ENCODE results near the gene ICAM3. TPM values are rescaled to one million over a fixed set of nuclear protein-coding genes. Genes with fewer than 3 reads are reported as not detected.

Gene ICAM3
- total RNA-seq, 1 experiment from 2014 or later = 28.3 TPM

DNA sequence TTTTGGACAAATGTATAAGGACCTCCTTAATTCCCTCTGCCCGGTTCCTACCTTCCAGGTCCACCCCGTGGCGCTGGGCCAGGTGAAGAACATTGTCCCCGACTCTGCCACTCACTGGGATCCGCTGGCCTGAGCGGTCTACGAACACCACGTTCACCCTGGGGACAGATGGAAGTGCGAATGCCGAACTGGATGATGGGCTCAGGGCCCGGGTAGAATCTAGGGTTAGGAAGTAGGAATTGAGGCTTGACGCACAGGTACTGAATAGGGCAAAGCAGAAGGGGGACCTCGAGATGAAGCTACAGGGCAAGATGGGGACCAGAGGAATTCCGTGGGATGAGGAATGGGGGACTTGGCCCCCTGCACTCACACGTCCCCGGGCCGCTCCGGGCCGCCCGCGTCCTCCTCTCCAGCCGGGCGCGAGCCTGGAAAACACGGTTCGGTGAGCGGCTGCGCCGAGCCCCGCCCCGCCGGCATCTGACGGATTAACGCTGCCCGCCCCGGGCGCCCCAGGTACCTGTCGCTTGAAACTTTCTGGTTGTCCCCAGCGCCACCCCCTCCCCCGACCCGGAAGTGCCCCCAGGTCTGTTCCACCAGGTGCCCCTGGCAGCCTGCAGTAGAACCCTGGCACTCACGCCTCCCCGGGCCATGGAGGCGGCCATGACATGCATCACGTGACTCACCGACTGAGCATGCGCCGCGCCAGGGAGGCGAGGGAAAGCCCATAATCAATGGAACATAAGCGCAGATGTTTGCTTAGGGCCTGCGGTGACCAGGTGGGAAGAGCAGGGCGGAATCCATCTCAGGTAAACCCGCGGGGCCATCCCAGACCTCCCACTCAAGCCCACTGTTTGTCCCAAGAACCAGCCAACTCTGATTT lies 23.8 kb downstream of the ICAM3 start, which contains the start of gene FDX2:
Gene FDX2 (minus strand): TSS at position 681 of the 880 bp plus-strand sequence. CDS start 19 bp downstream, at position 662.
- no CpG with 5 or more reads among the region's 55 CpGs for WGBS (ENCODE audit: extremely low coverage, insufficient read length, low lambda C conversion rate)
- Histone ChIP-seq H3K23ac (ENCODE audit: insufficient read length, low read depth, low read length) (no peak within 1 kb of the TSS), H3K4me1 (ENCODE audit: insufficient read depth, low read length) (no peaks in the 10 kb centered on the region), H3K9ac (ENCODE audit: extremely low read depth, insufficient read length, low read length) (peak within 1 kb of the TSS; percentile 67), H3K4ac (ENCODE audit: low read depth, low read length) (no peak within 1 kb of the TSS), H4K91ac (ENCODE audit: insufficient read length, low read depth, low read length) (no peak within 1 kb of the TSS), H3K4me2 (ENCODE audit: insufficient read depth, insufficient read length, low read length) (peak within 1 kb of the TSS; percentile 52), H3K18ac (ENCODE audit: insufficient read length, low read depth, low read length) (no peak within 1 kb of the TSS), H3K27ac (ENCODE audit: insufficient read length, low read depth, low read length) (no peak within 1 kb of the TSS), H4K8ac (replicated peaks; ENCODE audit: insufficient read length, low read depth, low read length) (no peak within 1 kb of the TSS), H2BK20ac (ENCODE audit: low read depth, low read length, poor library complexity, severe bottlenecking) (no peak within 1 kb of the TSS), H3T11ph (ENCODE audit: low read length) (no peak within 1 kb of the TSS), H2BK15ac (ENCODE audit: low read depth, low read length) (no peak within 1 kb of the TSS), H2BK5ac (ENCODE audit: insufficient read length, low read length) (no peak within 1 kb of the TSS), H4K20me1 (ENCODE audit: control insufficient read depth, insufficient read depth, insufficient read length) (no peaks in the 10 kb centered on the region), H3K27me3 (ENCODE audit: insufficient read depth, low read length) (no peaks in the 10 kb centered on the region), H3K79me2 (ENCODE audit: insufficient read depth, low read length) (no peaks in the 10 kb centered on the region), H2AFZ (ENCODE audit: low read length) (no peak within 1 kb of the TSS), H2AK5ac (ENCODE audit: insufficient read length, low read length) (no peak within 1 kb of the TSS), H3K23me2 (ENCODE audit: insufficient read length, low read depth, low read length, poor library complexity, severe bottlenecking) (peaks cover 3% of the 10 kb centered on the region), H2BK12ac (ENCODE audit: insufficient read length, low read depth, low read length) (no peak within 1 kb of the TSS), H4K5ac (ENCODE audit: insufficient read length, low read depth, low read length) (no peak within 1 kb of the TSS), H3K9me3 (ENCODE audit: control insufficient read depth, low read depth, low read length) (no peaks in the 10 kb centered on the region), H3K79me1 (ENCODE audit: insufficient read depth, low read depth, low read length, poor library complexity, severe bottlenecking) (no peaks in the 10 kb centered on the region), H3K14ac (ENCODE audit: insufficient read depth, low read length) (no peak within 1 kb of the TSS), H2BK120ac (ENCODE audit: low read depth, low read length, poor library complexity, severe bottlenecking) (no peak within 1 kb of the TSS), H3K56ac (ENCODE audit: insufficient read length, low read depth, low read length) (no peak within 1 kb of the TSS)
- peak within 1 kb of the TSS; percentile 87 to 93 for H3K4me3 Mint-ChIP-seq
- TF ChIP-seq, protein P1, sequence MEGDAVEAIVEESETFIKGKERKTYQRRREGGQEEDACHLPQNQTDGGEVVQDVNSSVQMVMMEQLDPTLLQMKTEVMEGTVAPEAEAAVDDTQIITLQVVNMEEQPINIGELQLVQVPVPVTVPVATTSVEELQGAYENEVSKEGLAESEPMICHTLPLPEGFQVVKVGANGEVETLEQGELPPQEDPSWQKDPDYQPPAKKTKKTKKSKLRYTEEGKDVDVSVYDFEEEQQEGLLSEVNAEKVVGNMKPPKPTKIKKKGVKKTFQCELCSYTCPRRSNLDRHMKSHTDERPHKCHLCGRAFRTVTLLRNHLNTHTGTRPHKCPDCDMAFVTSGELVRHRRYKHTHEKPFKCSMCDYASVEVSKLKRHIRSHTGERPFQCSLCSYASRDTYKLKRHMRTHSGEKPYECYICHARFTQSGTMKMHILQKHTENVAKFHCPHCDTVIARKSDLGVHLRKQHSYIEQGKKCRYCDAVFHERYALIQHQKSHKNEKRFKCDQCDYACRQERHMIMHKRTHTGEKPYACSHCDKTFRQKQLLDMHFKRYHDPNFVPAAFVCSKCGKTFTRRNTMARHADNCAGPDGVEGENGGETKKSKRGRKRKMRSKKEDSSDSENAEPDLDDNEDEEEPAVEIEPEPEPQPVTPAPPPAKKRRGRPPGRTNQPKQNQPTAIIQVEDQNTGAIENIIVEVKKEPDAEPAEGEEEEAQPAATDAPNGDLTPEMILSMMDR (conservative IDR thresholded peaks at IDR 0.05) = no peak
- peak within 1 kb of the TSS; percentile 79 to 94 (median 92) for H3K27ac Mint-ChIP-seq
- H3K9me3 Mint-ChIP-seq = no peaks in the 10 kb centered on the region
- H3K4me1 Mint-ChIP-seq = peaks cover 11 to 14% of the 10 kb centered on the region in 2 experiments
- DNase-seq = peak; percentile 93
- peaks cover 2% of the 10 kb centered on the region for H3K27me3 Mint-ChIP-seq (ENCODE audit: low read depth)
- peaks cover 13 to 46% (median 26%) of the 10 kb centered on the region in 3 experiments for H3K36me3 Mint-ChIP-seq (ENCODE audit: insufficient read depth in 1 of 3, low read depth in 3 of 3)

Data from H9 (cell line).